OCI-LY1 (cell line): ENCODE data around the gene PHKA2.

Experiments used
- H2AFZ ChIP-seq: fragments of 200-600 bp; sonication (generic), shearing (Covaris generic); 2 replicates; pipeline ENCODE4 v1.6.0; 2014; ENCODE audit warnings: antibody characterized with exemption, mild to moderate bottlenecking, low read length
- H3F3A ChIP-seq: fragments of 200-600 bp; sonication (generic), shearing (Covaris generic); 2 replicates; pipeline ENCODE4 v1.6.0; 2014; ENCODE audit warnings: mild to moderate bottlenecking, antibody characterized with exemption, low read length, moderate library complexity; ENCODE audit not compliant: insufficient read depth
- H3K27ac ChIP-seq: fragments of 200-600 bp; sonication (generic); 2 replicates; pipeline ENCODE4 v1.5.1; 2014; ENCODE audit warnings: low read length, mixed run types, mild to moderate bottlenecking, low read depth; ENCODE audit not compliant: poor library complexity, severe bottlenecking
- H3K27me3 ChIP-seq: fragments of 200-600 bp; sonication (generic); 2 replicates; pipeline ENCODE4 v1.6.0; 2014; ENCODE audit warnings: antibody characterized with exemption, mild to moderate bottlenecking, low read length, moderate library complexity; ENCODE audit not compliant: insufficient read depth
- H3K36me3 ChIP-seq: fragments of 200-600 bp; sonication (generic); 2 replicates; pipeline ENCODE4 v1.6.1; 2014; ENCODE audit warnings: mild to moderate bottlenecking, antibody characterized with exemption, low read length, moderate library complexity, mixed read lengths; ENCODE audit not compliant: insufficient read depth
- H3K4me1 ChIP-seq: fragments of 200-600 bp; sonication (generic); 2 replicates; pipeline ENCODE4 v1.5.1; 2014; ENCODE audit warnings: mild to moderate bottlenecking, low read length, moderate library complexity; ENCODE audit not compliant: insufficient read depth, severe bottlenecking
- H3K4me2 ChIP-seq: fragments of 200-600 bp; sonication (generic), shearing (Covaris generic); 2 replicates; pipeline ENCODE4 v1.6.1; 2014; ENCODE audit warnings: low read length
- H3K4me3 ChIP-seq: fragments of 200-600 bp; sonication (generic); 2 replicates; pipeline ENCODE4 v1.5.1; 2014; ENCODE audit warnings: low read length, low read depth, mild to moderate bottlenecking, mixed read lengths; ENCODE audit not compliant: poor library complexity, severe bottlenecking
- H3K79me2 ChIP-seq: fragments of 200-600 bp; shearing (Covaris generic); 2 replicates; pipeline ENCODE4 v1.6.1; 2016; ENCODE audit warnings: mixed run types, low read length, mixed read lengths; ENCODE audit not compliant: insufficient read depth
- H3K9ac ChIP-seq: fragments of 200-600 bp; sonication (generic), shearing (Covaris generic); 2 replicates; pipeline ENCODE4 v1.6.1; 2014; ENCODE audit warnings: mild to moderate bottlenecking, low read length, mixed read lengths
- H3K9me2 ChIP-seq: fragments of 200-600 bp; sonication (generic), shearing (Covaris generic); 2 replicates; pipeline ENCODE4 v1.6.1; 2014; ENCODE audit warnings: low read depth, mild to moderate bottlenecking, low read length, mixed read lengths
- H3K9me3 ChIP-seq: fragments of 200-600 bp; shearing (Covaris generic); 2 replicates; pipeline ENCODE4 v1.6.1; 2014; ENCODE audit warnings: low read length, mixed read lengths
- H4K20me1 ChIP-seq: fragments of 200-600 bp; sonication (generic), shearing (Covaris generic); 2 replicates; pipeline ENCODE4 v1.6.0; 2016; ENCODE audit warnings: mild to moderate bottlenecking, low read length; ENCODE audit not compliant: insufficient read depth
- CTCF ChIP-seq: fragments of 200-600 bp; sonication (generic), shearing (Covaris generic); IDR thresholded peaks from 2 replicates; pipeline ENCODE4 v1.5.1; 2017; ENCODE audit warnings: mild to moderate bottlenecking, antibody characterized with exemption, low read length, moderate library complexity, mixed read lengths
- EZH2 ChIP-seq: fragments of 200-600 bp; sonication (generic), shearing (Covaris generic); IDR thresholded peaks from 2 replicates; pipeline ENCODE4 v1.8.0; 2017; ENCODE audit warnings: borderline replicate concordance, mixed run types, mild to moderate bottlenecking, antibody characterized with exemption, low read length, moderate library complexity, mixed read lengths

Gene PHKA2

DNA sequence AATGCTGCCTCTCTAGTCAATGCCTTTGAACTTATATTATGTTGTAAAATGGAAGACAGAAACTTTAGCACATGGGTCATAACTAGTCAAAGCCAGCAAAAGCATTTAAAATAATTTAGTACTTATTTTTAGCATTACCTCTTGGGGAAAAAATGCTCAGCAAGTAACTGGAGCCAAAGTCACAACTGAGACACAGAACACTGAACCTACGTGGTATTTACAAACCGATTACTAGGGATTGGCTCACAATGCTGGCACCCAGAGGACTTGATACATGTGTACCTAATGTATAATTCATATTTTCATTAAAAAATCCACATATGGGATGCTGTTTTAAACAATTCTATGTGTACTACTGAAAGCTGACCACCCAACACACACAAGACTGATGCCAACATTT is 38.4 kb downstream of the PHKA2 start:
- no peaks in the 10 kb centered on the region for H4K20me1 ChIP-seq
- H3K4me1 ChIP-seq: no peaks in the 10 kb centered on the region
- H3K4me3 ChIP-seq: no peak overlapping the region
- 0 out of 2 replicates have a peak, but pooled peaks cover 11% of the 10 kb centered on the region for H3K36me3 ChIP-seq
- H2AFZ ChIP-seq: no peak overlapping the region
- no peak overlapping the region for H3K27ac ChIP-seq
- no peaks in the 10 kb centered on the region for H3K9me3 ChIP-seq
- no peak for TF ChIP-seq EZH2
- no peak overlapping the region for H3K4me2 ChIP-seq
- no peak overlapping the region for H3K9ac ChIP-seq
- H3F3A ChIP-seq: no peaks in the 10 kb centered on the region
- H3K9me2 ChIP-seq: no peaks in the 10 kb centered on the region
- no peaks in the 10 kb centered on the region for H3K79me2 ChIP-seq
- H3K27me3 ChIP-seq: no peaks in the 10 kb centered on the region

DNA sequence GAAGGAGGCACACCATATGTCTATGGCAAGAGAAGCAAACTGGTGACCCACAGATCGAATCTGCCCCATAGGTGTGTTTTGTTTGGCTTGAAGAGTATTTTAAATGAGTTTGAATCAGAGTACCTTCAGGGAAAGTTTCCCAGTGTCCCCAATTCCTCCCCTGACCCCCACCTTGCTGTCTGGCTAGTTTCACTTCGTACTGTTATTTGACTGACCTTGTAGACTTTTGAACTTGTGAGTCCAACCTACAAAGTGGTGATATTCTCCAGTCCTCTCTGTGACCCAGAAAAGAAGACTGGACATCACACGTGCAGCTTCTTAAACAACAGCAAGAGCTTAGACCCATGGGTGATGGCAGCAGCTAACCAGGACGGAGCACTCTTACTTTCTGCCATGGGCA is 39.4 kb downstream of the PHKA2 start:
- Histone ChIP-seq H3K9ac (no peak overlapping the region), H3K27ac (no peak overlapping the region), H4K20me1 (no peaks in the 10 kb centered on the region), H3K9me2 (no peaks in the 10 kb centered on the region), H3F3A (no peaks in the 10 kb centered on the region), H3K79me2 (no peaks in the 10 kb centered on the region), H3K9me3 (no peaks in the 10 kb centered on the region), H3K4me3 (no peak overlapping the region), H3K4me1 (no peaks in the 10 kb centered on the region), H3K27me3 (no peaks in the 10 kb centered on the region), H2AFZ (no peak overlapping the region), H3K36me3 (0 out of 2 replicates have a peak, but pooled peaks cover 11% of the 10 kb centered on the region), H3K4me2 (no peak overlapping the region)
- TF ChIP-seq CTCF (no peak), EZH2 (no peak)

DNA sequence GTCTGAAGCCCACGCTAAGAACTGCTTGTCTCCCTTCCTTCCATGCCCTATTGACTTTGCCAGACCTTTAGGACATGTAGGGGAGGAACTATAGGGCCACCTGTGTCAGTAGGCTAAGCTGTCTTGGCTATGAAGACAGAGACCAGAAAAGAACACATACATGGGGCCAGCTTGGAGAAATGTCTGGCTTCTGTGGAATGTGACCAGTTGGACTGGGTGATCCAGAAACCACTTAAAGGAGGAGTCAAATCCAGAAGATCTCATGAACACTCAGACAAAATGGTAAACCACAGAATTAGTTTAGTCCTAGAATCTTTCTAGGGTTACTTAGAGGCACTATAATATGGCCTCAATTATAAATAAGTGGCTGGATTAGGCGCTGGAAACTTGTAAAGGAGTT is 42.0 kb downstream of the PHKA2 start:
- no peak overlapping the region for H3K4me3 ChIP-seq
- no peaks in the 10 kb centered on the region for H3F3A ChIP-seq
- H3K27me3 ChIP-seq: no peaks in the 10 kb centered on the region
- H2AFZ ChIP-seq: no peak overlapping the region
- peaks cover 5% of the 10 kb centered on the region for H3K4me1 ChIP-seq
- no peak overlapping the region for H3K27ac ChIP-seq
- H4K20me1 ChIP-seq: no peaks in the 10 kb centered on the region
- no peaks in the 10 kb centered on the region for H3K9me3 ChIP-seq
- TF ChIP-seq CTCF (no peak), EZH2 (no peak)
- H3K79me2 ChIP-seq: no peaks in the 10 kb centered on the region
- H3K9ac ChIP-seq: no peak overlapping the region
- H3K36me3 ChIP-seq: peaks cover 22% of the 10 kb centered on the region; the same call in 1 of the 2 replicates
- H3K4me2 ChIP-seq: no peak overlapping the region
- no peaks in the 10 kb centered on the region for H3K9me2 ChIP-seq

DNA sequence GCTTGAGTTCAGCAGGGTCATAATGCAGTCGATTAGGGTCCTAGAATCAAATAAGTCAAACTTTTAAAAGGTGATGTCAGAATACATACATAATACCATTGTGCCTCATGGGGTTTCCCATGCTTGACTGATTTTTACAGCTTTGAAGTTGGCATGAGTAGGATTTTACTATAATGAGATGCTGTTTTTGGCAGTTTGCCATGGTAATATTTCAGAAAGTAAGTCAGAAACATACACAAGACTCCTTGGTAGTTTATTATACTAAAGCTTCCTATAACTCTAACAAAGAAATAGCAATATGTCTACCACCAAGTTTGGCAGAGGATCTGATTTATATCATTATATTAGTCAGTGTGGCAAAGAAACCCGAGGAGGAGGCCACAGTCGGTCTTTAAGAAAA is 45.2 kb downstream of the PHKA2 start:
- Histone ChIP-seq H3K36me3 (peaks cover 29% of the 10 kb centered on the region; the same call in 1 of the 2 replicates), H3K9ac (no peak overlapping the region), H2AFZ (no peak overlapping the region), H3K27ac (no peak overlapping the region), H3K9me3 (no peaks in the 10 kb centered on the region), H3F3A (no peaks in the 10 kb centered on the region), H3K4me2 (no peak overlapping the region), H3K4me3 (no peak overlapping the region), H3K9me2 (no peaks in the 10 kb centered on the region), H4K20me1 (no peaks in the 10 kb centered on the region), H3K4me1 (peaks cover 5% of the 10 kb centered on the region), H3K27me3 (no peaks in the 10 kb centered on the region), H3K79me2 (no peaks in the 10 kb centered on the region)
- TF ChIP-seq CTCF (no peak), EZH2 (no peak)
